ENCODE results near the gene BTD.

The BTD gene

GRCh38 chr3:15665510-15666150 is 64.1 kb downstream of the BTD start:
- DNase-seq (ENCODE audit: low read depth in 2 of 2), result no peak

GRCh38 chr3:15666277-15666676 is 64.7 kb downstream of the BTD start:
- DNase-seq (ENCODE audit: low read depth in 2 of 2), result no peak

GRCh38 chr3:15667484-15667883 is 65.9 kb downstream of the BTD start:
- DNase-seq (ENCODE audit: low read depth in 2 of 2), result no peak

- no peak for DNase-seq (ENCODE audit: low read depth in 2 of 2)
Measured at GRCh38 chr3:15673536-15673935, 72.0 kb downstream of the BTD start.

- DNase-seq (ENCODE audit: low read depth in 2 of 2), result no peak
Measured at GRCh38 chr3:15676259-15676658, 74.7 kb downstream of the BTD start.

GRCh38 chr3:15679306-15679705 is 77.8 kb downstream of the BTD start:
- no peak for DNase-seq (ENCODE audit: low read depth in 2 of 2)

GRCh38 chr3:15681668-15682067 is 80.1 kb downstream of the BTD start:
- no peak for DNase-seq (ENCODE audit: low read depth in 2 of 2)

- DNase-seq (ENCODE audit: low read depth in 2 of 2), result peak; percentile 43 to 58
Measured at GRCh38 chr3:15682561-15683185, 81.1 kb downstream of the BTD start.

- no peak for DNase-seq (ENCODE audit: low read depth in 2 of 2)
Measured at GRCh38 chr3:15683253-15683652, 81.7 kb downstream of the BTD start.

GRCh38 chr3:15685927-15686326 is 84.4 kb downstream of the BTD start:
- no peak for DNase-seq (ENCODE audit: low read depth in 2 of 2)

GRCh38 chr3:15690230-15690629 is 88.7 kb downstream of the BTD start:
- DNase-seq (ENCODE audit: low read depth in 2 of 2), result no peak

- DNase-seq (ENCODE audit: low read depth in 2 of 2), result no peak
Measured at GRCh38 chr3:15690748-15691147, 89.2 kb downstream of the BTD start.

GRCh38 chr3:15693355-15693754 is 91.8 kb downstream of the BTD start:
- DNase-seq (ENCODE audit: low read depth in 2 of 2), result no peak

GRCh38 chr3:15694628-15695027 is 93.1 kb downstream of the BTD start:
- no peak for DNase-seq (ENCODE audit: low read depth in 2 of 2)

Measured in fibroblast of skin of left biceps (primary cell).